Activated T-cell treated with anti-CD3 and anti-CD28 coated beads, Interleukin-2, amount 50 U/mL, for 72 hours (primary cell): ENCODE results near the gene ST3GAL5. TPM values are rescaled to one million over a fixed set of nuclear protein-coding genes. Genes with fewer than 3 reads are reported as not detected.

ENCODE experiments used
- ATAC-seq, 2 donors: fragments of 150-1000 bp; cut with Tn5 transposase; replicated peaks in 1 of 2; 2 replicates each; pipeline ENCODE4 v1.10.0; 2021; ENCODE audit warnings: moderate library complexity in 2 of 2, mild to moderate bottlenecking in 1 of 2
- DNase-seq, 2 donors: peaks; one replicate each; pipeline ENCODE4 v3.0.0; 2021 to 2022; ENCODE audit warnings: mixed read lengths in 1 of 2
- H3K27ac Mint-ChIP-seq: one replicate; pipeline ENCODE4 v1.8.0; 2022; ENCODE audit warnings: mild to moderate bottlenecking, moderate library complexity, mixed read lengths
- H3K27me3 Mint-ChIP-seq: one replicate; pipeline ENCODE4 v1.8.0; 2022; ENCODE audit warnings: low read depth, mixed read lengths
- H3K36me3 Mint-ChIP-seq, 2 donors: one replicate each; pipeline ENCODE4 v1.8.0; 2022; ENCODE audit warnings: mixed read lengths in 2 of 2, mild to moderate bottlenecking in 1 of 2; ENCODE audit not compliant: insufficient read depth in 2 of 2
- H3K4me1 Mint-ChIP-seq: one replicate; pipeline ENCODE4 v1.8.0; 2022; ENCODE audit warnings: low read depth, mixed read lengths
- H3K4me3 Mint-ChIP-seq, 2 donors: one replicate each; pipeline ENCODE4 v1.8.0; 2022; ENCODE audit warnings: mild to moderate bottlenecking in 2 of 2, mixed read lengths in 2 of 2, moderate library complexity in 2 of 2
- H3K9me3 Mint-ChIP-seq, 2 donors: one replicate each; pipeline ENCODE4 v1.8.0; 2022; ENCODE audit warnings: mixed read lengths in 2 of 2
- total RNA-seq, 2 donors: library from RNA; stranded (reverse); gene quantifications; one replicate each; pipeline ENCODE4 v1.2.3, GENCODE V29; 2022

Gene ST3GAL5
- total RNA-seq, 2 donors from 2014 or later = 10.4 to 11.3 TPM

DNA sequence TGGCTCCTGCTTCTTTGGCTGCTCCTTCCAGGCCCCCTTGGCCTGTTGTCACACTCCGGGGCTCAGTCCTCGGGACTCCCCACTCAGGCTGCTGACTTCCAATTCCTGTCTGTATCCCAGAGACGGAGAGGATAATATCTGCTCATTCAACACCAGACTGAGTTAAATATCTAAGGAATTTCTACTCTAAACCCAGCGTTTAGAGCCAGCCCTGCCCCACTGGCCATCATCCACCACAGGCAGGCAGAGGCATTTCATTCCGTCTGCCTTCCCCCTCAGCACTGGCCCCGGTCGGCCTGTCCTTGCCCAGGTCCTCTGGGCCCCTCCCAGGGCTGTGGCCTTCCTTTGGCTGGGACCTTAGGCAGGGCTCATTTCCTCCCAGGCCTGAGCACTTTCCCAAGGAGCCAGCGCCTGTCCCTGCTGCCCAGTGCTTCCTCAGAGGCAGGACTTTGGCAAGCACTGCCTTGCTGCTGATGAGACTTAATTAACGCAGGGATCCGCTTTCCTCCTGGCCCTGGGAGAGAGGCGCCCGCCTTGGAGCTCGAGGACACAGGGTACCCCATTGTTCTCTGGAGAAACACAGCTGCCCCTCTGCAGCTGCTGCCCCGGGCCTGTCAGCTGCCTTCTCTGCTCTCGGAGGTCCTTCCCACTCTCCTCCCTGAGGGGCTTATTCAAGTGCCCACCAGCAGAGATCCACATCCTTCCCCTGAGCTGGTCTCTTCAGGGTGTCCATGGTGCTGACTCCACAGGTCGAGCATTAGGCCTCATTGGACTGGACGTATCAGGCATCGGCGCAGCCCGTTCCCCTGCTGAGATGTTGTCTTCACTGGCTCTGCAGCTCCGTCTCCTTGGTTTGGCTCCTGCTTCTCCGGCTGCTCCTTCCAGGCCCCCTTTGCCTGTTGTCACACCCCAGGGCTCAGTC is 92.2 kb downstream of the ST3GAL5 start:
- H3K4me3 Mint-ChIP-seq = no peak overlapping the region
- H3K9me3 Mint-ChIP-seq = peaks cover 3 to 6% of the 10 kb centered on the region in 2 donors
- DNase-seq = no peak
- peaks cover 1 to 3% of the 10 kb centered on the region in 2 donors for H3K36me3 Mint-ChIP-seq
- H3K27ac Mint-ChIP-seq = no peak overlapping the region
- ATAC-seq = no peak
- H3K4me1 Mint-ChIP-seq = peaks cover 14% of the 10 kb centered on the region
- H3K27me3 Mint-ChIP-seq = peaks cover 16% of the 10 kb centered on the region

DNA sequence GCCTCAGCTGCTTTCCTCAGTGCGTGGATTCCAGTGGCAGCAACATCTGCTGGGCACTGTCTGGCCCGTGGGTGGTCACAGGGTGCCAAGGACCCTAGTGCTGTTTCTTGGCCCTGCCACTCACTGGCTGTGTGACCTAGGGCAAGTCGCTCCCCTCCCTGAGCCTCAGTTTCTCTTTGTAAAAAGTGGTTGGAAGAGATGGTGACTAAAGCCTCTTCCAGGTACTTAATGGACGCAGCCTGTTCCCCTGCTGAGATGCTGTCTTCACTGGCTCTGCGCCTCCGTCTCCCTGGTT is 92.8 kb downstream of the ST3GAL5 start:
- peaks cover 0 to 3% of the 10 kb centered on the region in 2 donors for H3K36me3 Mint-ChIP-seq
- peaks cover 16% of the 10 kb centered on the region for H3K27me3 Mint-ChIP-seq
- peaks cover 1 to 5% of the 10 kb centered on the region in 2 donors for H3K9me3 Mint-ChIP-seq
- H3K27ac Mint-ChIP-seq = no peak overlapping the region
- no peak overlapping the region for H3K4me3 Mint-ChIP-seq
- peaks cover 14% of the 10 kb centered on the region for H3K4me1 Mint-ChIP-seq
- no peak for ATAC-seq
- DNase-seq = no peak

DNA sequence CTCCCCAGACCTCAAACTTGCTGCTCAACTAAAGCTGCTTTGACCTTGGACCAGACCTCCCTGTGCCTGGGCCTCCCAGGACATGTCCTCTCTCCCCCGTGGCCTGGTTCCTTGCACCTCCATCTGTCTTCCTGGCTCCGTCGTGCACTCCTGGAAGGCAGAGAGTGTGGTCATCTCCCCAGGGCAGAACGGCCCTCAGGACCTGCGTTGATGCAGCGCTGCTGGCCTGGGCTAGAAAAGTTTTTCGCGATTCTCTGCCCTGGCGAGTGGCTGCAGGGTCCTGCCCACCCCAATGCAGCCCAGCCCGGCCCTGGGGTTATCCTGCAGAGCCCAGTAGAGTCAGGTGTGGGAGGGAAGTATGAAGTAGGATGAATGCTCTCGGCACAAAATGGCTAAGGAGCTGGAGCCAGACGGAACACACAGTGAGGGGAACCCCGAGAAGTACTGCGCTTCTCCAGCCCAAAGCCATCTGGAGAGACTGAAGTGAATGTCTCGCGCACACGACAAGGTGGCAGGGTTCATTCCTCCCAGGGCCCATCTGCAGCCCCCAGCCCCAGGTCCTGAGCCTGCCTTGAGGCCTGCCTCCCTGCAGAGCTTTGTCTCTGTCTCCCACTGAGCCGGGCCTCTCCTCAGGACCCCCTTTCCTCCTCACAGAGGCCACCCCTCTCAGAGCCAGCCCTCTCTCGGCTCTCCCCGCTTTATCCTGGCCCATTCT is 93.3 kb downstream of the ST3GAL5 start:
- H3K27me3 Mint-ChIP-seq = peaks cover 16% of the 10 kb centered on the region
- H3K36me3 Mint-ChIP-seq = peaks cover 0 to under 1% of the 10 kb centered on the region in 2 donors
- no peak for DNase-seq
- no peak for ATAC-seq
- H3K4me1 Mint-ChIP-seq = peaks cover 10% of the 10 kb centered on the region
- H3K4me3 Mint-ChIP-seq = no peak overlapping the region
- H3K27ac Mint-ChIP-seq = no peak overlapping the region
- H3K9me3 Mint-ChIP-seq = no peaks in the 10 kb centered on the region

DNA sequence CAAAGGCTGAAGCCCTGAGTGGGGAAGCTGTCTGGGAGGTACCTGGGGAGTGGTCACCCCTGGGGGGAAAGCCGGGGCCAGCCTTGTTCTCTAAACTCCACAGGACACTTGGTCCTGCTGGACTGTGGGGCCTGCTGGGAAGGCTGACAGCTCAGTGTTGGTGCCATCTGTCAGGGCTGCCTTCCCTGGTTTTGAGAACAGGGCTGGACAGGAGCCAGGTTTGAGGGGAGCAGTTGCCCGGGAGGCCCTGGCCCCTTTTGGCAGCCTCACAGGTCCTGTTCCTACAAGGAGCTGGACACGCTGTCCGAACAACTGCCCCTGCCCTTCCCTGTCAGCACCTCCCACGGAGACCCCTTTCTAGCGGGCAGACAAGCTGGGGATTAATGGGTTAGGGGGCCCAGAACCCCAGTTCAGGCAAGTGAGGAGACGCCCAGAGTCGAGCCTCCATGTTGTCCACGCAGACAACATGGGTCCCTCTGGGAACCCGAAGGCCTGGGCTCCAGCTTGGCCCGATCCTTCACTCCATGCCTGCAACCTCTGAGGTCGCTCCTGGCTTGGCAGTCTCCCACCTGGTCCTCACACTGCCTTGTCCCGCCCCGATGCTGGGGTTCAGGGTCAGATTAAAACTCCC is 94.2 kb downstream of the ST3GAL5 start:
- H3K4me1 Mint-ChIP-seq = peaks cover 2% of the 10 kb centered on the region
- H3K27me3 Mint-ChIP-seq = peaks cover 12% of the 10 kb centered on the region
- H3K36me3 Mint-ChIP-seq = no peaks in the 10 kb centered on the region
- no peaks in the 10 kb centered on the region for H3K9me3 Mint-ChIP-seq
- no peak overlapping the region for H3K4me3 Mint-ChIP-seq
- DNase-seq (no peak), ATAC-seq (no peak)
- no peak overlapping the region for H3K27ac Mint-ChIP-seq

DNA sequence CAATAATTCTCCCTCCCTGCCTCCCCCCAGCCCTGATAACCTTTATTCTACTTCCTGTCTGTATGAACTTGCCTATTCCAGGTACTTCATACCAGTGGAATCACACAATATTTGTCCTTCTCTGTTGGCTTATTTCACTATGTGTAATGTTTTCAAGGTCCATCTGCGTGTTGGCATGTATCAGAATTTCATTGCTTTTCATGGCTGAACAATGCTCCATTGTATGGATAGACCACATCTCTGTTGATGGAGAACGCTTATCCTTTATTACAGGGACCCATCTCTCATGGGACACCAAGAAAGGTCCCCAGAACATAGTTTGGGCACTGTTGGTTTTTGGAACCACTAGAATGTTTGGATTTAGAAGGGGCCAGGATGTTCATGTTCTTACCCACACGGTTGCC is 94.8 kb downstream of the ST3GAL5 start:
- peaks cover 9% of the 10 kb centered on the region for H3K27me3 Mint-ChIP-seq
- DNase-seq (no peak), ATAC-seq (no peak)
- no peaks in the 10 kb centered on the region for H3K9me3 Mint-ChIP-seq
- H3K36me3 Mint-ChIP-seq = no peaks in the 10 kb centered on the region
- H3K4me3 Mint-ChIP-seq = no peak overlapping the region
- no peaks in the 10 kb centered on the region for H3K4me1 Mint-ChIP-seq
- H3K27ac Mint-ChIP-seq = no peak overlapping the region

DNA sequence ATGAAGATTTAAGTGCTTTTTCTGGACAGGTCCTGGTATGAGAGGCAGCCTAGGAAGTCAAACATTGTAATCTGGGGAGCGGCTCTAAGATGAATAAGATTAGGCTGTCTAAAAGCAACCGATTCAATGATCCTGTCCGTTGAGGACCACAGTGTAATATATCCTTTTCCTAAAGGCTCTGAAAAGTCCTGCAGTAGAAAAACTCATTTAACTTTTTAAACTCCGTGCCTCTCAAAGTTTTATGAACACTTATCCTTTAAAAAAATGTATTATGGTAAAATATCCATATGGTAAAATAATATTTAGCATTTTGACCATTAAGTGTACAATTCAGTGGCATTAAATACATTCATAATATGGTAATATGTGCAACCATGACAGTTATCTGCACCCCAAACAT is 95.2 kb downstream of the ST3GAL5 start:
- DNase-seq (no peak), ATAC-seq (no peak)
- no peaks in the 10 kb centered on the region for H3K4me1 Mint-ChIP-seq
- no peaks in the 10 kb centered on the region for H3K36me3 Mint-ChIP-seq
- H3K4me3 Mint-ChIP-seq = no peak overlapping the region
- H3K27me3 Mint-ChIP-seq = peaks cover 9% of the 10 kb centered on the region
- H3K9me3 Mint-ChIP-seq = no peaks in the 10 kb centered on the region
- no peak overlapping the region for H3K27ac Mint-ChIP-seq

DNA sequence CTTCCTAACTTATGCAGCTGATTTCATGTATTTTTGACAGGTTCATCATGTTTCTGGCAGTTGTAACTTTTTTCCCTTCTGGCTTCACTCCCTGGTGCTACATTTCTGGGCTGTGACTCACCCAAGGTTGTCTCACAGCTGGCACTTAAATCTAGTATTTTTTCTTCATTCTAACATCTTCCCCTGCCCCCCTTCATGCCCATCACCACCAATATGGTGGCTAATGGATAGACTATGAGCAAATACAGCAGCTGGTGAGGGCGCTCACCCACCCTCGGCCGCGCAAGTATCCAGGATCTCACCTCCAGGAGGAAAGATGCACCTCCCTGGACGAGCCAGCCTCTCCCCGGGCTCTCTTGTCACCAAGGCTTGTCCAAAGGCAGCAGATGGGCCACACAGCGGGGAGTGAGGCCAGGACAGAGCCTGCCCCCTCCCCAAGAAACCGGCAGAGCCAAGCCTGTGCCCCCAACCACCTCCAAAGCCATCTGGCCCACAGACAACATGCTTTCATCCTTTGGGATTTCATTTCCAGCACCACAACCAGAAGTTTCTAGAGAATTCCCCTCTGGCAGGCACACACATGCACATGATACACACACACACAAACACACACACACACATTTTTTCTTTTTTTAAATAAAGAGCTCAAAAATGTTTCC is 95.9 kb downstream of the ST3GAL5 start:
- Mint-ChIP-seq H3K4me1 (no peaks in the 10 kb centered on the region), H3K27ac (no peak overlapping the region), H3K4me3 (no peak overlapping the region), H3K9me3 (no peaks in the 10 kb centered on the region), H3K27me3 (peaks cover 3% of the 10 kb centered on the region), H3K36me3 (no peaks in the 10 kb centered on the region)
- no peak for DNase-seq
- no peak for ATAC-seq

DNA sequence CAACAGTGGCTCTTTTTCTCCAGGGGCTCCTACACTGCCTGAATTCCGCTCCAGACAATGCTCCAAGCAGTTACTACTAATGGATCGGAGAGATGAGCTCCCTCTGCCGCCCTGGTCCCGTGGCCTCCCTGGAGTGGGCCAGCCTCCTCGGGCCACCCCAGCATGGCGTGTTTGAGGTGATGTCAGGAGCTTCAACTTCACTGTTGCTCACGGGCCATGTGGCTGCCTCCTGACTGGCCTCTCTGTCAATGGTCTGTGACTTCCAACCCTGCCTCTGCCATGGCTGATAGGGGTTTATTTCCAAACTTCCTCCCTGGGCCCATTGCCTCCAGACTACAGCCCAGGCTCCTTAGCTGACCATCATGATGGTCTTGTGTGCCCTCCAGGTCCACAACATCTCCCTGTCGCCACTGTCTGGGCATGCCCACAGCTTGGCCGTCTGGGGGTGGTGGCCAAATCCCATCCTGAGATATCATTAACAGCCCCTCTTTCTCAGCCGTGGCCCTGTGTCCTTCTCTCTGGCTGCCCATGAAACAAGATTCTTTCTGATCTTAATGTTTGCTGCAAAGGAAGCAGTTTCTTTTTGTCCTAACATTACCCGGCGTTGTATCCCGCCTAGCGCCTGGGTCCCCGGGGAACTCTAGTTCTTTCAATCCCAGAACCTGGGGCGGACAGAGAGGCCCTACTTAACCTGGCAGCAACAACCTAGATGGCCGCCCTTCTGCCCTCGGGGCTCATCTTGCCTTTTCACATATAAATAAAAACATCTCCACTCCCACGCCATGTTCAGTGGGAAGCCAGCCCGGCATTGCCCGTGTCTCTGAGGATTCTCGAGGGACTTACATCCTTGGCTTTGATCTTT is 96.9 kb downstream of the ST3GAL5 start:
- ATAC-seq (no peak), DNase-seq (no peak)
- Mint-ChIP-seq H3K4me1 (no peaks in the 10 kb centered on the region), H3K9me3 (no peaks in the 10 kb centered on the region), H3K27ac (no peak overlapping the region), H3K27me3 (no peaks in the 10 kb centered on the region), H3K4me3 (no peak overlapping the region), H3K36me3 (no peaks in the 10 kb centered on the region)

DNA sequence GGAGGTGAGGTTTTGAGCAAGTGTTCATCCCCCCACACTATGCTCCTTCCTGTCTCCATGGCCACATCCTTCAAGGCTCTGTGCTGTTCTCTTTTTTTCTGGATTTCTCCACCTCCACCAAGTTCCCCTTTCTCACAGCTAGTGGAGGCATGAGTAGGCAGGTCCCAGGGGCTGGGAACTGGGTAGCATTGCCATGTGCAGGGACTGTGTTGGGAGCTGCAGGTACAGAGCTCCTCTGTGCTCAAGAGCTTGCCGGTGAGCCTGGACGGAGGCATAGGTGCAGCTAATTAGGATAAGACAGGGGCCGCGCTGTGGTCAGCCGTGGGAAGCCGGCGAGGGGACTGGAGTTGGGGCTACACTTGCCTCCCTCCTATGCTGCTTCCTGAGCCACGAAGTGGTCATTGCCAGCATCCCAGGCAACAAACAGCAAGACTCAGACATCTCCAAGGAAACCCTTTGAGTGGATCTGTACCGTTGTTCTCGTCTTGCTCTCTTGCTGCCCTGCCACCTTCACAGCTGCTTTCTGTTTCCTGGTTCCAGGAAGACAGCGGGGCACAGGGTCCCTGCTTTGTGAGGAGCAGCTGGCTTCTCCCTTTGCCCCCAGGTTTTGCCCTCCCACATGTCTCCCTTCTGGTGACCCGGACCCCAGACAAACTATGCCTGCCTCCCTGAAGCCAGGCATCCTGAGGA is 98.1 kb downstream of the ST3GAL5 start:
- H3K27me3 Mint-ChIP-seq = peaks cover 4% of the 10 kb centered on the region
- no peaks in the 10 kb centered on the region for H3K36me3 Mint-ChIP-seq
- ATAC-seq (no peak), DNase-seq (no peak)
- H3K9me3 Mint-ChIP-seq = no peaks in the 10 kb centered on the region
- H3K4me3 Mint-ChIP-seq = no peak overlapping the region
- no peak overlapping the region for H3K27ac Mint-ChIP-seq
- no peaks in the 10 kb centered on the region for H3K4me1 Mint-ChIP-seq

DNA sequence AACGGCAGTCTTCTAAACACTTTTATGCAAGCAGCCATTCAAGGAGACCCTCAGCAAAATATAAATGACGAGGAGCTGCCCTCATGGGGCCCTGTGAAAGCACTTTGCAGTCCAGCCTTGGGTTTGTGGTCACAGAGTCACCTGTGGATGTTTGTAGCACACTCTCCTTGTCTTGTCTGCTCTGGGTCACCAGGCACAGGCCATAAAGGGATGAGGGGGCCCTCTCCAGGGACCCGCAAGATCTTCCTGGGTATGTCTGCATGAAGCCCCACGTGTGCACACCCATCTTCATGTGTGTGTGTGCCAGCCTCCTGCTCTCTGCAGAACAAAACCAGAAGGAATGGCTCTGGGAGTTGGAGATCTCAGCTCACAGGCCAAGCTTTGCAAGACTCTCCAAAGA is 98.8 kb downstream of the ST3GAL5 start:
- no peaks in the 10 kb centered on the region for H3K9me3 Mint-ChIP-seq

DNA sequence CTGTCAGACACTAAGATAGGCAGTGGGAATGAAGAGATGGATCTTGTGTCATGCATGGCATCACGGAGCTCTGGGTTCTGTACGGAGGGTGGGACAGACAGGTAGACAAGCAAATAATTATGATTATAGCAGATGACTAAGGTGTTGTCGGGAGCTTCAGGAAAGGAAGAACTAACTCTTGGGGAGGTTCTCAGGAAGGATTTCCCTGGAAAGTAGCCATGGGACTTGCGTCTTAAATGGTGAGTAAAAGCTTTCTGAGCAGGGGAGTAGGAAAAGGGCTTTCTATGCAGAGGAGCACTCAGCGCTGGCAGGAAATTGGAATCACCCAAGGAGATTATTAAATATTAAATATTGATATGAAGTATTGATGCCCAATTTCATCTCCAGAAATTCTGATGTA is 99.5 kb downstream of the ST3GAL5 start:
- Mint-ChIP-seq H3K27ac (no peak overlapping the region), H3K4me3 (no peak overlapping the region), H3K27me3 (peaks cover 13% of the 10 kb centered on the region), H3K36me3 (no peaks in the 10 kb centered on the region), H3K4me1 (peaks cover 7% of the 10 kb centered on the region), H3K9me3 (no peaks in the 10 kb centered on the region)
- no peak for ATAC-seq
- DNase-seq = no peak

More for the DNA sequence above, 98.8 kb downstream of the ST3GAL5 start:
- no peak for ATAC-seq
- Mint-ChIP-seq H3K4me3 (no peak overlapping the region), H3K36me3 (no peaks in the 10 kb centered on the region), H3K27me3 (peaks cover 10% of the 10 kb centered on the region), H3K4me1 (peaks cover 5% of the 10 kb centered on the region), H3K27ac (no peak overlapping the region)
- DNase-seq = no peak

DNA sequence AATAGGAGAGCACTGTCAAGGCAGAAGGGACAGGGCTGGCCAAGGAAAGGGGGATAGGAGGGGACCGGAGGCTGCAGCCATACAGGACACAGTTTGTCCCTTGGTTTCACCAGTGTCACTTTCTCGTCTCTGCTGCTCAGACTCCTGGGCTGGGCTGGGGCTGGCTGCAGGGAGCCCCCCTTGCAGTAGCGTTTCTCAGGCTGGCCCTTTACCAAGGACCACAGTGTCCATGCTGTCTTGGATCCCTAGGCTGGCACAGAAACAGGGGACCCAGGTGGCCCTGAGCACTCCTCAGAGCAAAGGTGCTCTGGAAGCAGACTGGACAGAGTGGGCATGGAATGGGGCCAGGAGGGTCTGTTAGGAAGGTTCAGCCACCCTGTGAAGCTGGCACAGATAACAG is 100.2 kb downstream of the ST3GAL5 start:
- no peak overlapping the region for H3K4me3 Mint-ChIP-seq
- no peak overlapping the region for H3K27ac Mint-ChIP-seq
- ATAC-seq (no peak), DNase-seq (no peak)
- peaks cover 7% of the 10 kb centered on the region for H3K4me1 Mint-ChIP-seq
- H3K9me3 Mint-ChIP-seq = no peaks in the 10 kb centered on the region
- no peaks in the 10 kb centered on the region for H3K36me3 Mint-ChIP-seq
- H3K27me3 Mint-ChIP-seq = peaks cover 13% of the 10 kb centered on the region
